Measurements from ENCODE around the gene SPATA19.
A peak's percentile ranks its signal among the peaks of the same experiment; 100 is the strongest.

The SPATA19 gene

GRCh38 chr11:133834682-133835592, 10.4 kb downstream of the SPATA19 start:
- DNase-seq: peak in 2 of 3 experiments; percentile 56 to 84

GRCh38 chr11:133833898-133834681, 11.2 kb downstream of the SPATA19 start:
- DNase-seq: peak in 1 of 3 experiments; percentile 39

- DNase-seq: no peak
Observed at GRCh38 chr11:133832991-133833897, 12.1 kb downstream of the SPATA19 start.

- peak in 2 of 3 experiments; percentile 44 to 49 for DNase-seq
Observed at GRCh38 chr11:133832096-133832990, 13.0 kb downstream of the SPATA19 start.

- DNase-seq: peak in 1 of 3 experiments; percentile 28
Observed at GRCh38 chr11:133830931-133831907, 14.1 kb downstream of the SPATA19 start.

GRCh38 chr11:133829566-133829965, 15.7 kb downstream of the SPATA19 start:
- no peak for DNase-seq

GRCh38 chr11:133828871-133829270, 16.4 kb downstream of the SPATA19 start:
- no peak for DNase-seq

- DNase-seq: no peak
Observed at GRCh38 chr11:133827556-133827955, 17.8 kb downstream of the SPATA19 start.

- DNase-seq: no peak
Observed at GRCh38 chr11:133826866-133827265, 18.4 kb downstream of the SPATA19 start.

- no peak for DNase-seq
Observed at GRCh38 chr11:133825666-133826065, 19.6 kb downstream of the SPATA19 start.

- DNase-seq: no peak
Observed at GRCh38 chr11:133825156-133825555, 20.2 kb downstream of the SPATA19 start.

- DNase-seq: no peak
Observed at GRCh38 chr11:133824593-133824992, 20.7 kb downstream of the SPATA19 start.

GRCh38 chr11:133823614-133824013, 21.7 kb downstream of the SPATA19 start:
- DNase-seq: no peak

- DNase-seq: no peak
Observed at GRCh38 chr11:133823211-133823610, 22.1 kb downstream of the SPATA19 start.

- peak; percentile 56 to 78 (median 69) for DNase-seq
Observed at GRCh38 chr11:133821776-133822175, 23.5 kb downstream of the SPATA19 start.

GRCh38 chr11:133819746-133820315, 25.5 kb downstream of the SPATA19 start:
- no peak for DNase-seq

- no peak for DNase-seq
Observed at GRCh38 chr11:133819114-133819513, 26.2 kb downstream of the SPATA19 start.

GRCh38 chr11:133818302-133818701, 27.0 kb downstream of the SPATA19 start:
- DNase-seq: no peak

- no peak for DNase-seq
Observed at GRCh38 chr11:133817449-133817848, 27.9 kb downstream of the SPATA19 start.

Measured in NCI-H1417 (cell line).